HFF-Myc (cell line): ENCODE measurements around the gene PRELID3B.

Source experiments
- DNase-seq: peaks from one replicate; pipeline ENCODE4 v3.0.0-alpha.2; 2011; ENCODE audit warnings: low read depth; ENCODE audit errors: extremely low read depth
- H3K4me3 ChIP-seq: replicated peaks from 2 replicates; pipeline ENCODE4 v1.5.1; 2011; ENCODE audit warnings: low read depth, mild to moderate bottlenecking, control low read depth, low read length
- CTCF ChIP-seq: IDR thresholded peaks from 2 replicates; pipeline ENCODE4 v1.5.1; 2012; ENCODE audit warnings: mild to moderate bottlenecking, low read depth, low read length, control low read depth; ENCODE audit errors: missing control alignments

Gene PRELID3B

GRCh38 chr20:59051666-59052185 lies 9.1 kb upstream of the PRELID3B start:
- no peak for DNase-seq
- TF ChIP-seq CTCF = no peak
- no peak overlapping the region for H3K4me3 ChIP-seq

- DNase-seq = no peak
- no peak for TF ChIP-seq CTCF
- no peak overlapping the region for H3K4me3 ChIP-seq
Observed at GRCh38 chr20:59050437-59050836, 7.9 kb upstream of the PRELID3B start.

- DNase-seq = no peak
Observed at GRCh38 chr20:59048681-59049030, 6.1 kb upstream of the PRELID3B start.

GRCh38 chr20:59047938-59048680 lies 5.5 kb upstream of the PRELID3B start:
- H3K4me3 ChIP-seq = no peak overlapping the region
- no peak for DNase-seq
- TF ChIP-seq CTCF = no peak

More at GRCh38 chr20:59048681-59049030, 6.1 kb upstream of the PRELID3B start:
- H3K4me3 ChIP-seq = no peak overlapping the region
- no peak for TF ChIP-seq CTCF

GRCh38 chr20:59046862-59047261 lies 4.3 kb upstream of the PRELID3B start:
- no peak for TF ChIP-seq CTCF
- no peak for DNase-seq
- no peak overlapping the region for H3K4me3 ChIP-seq

- no peak overlapping the region for H3K4me3 ChIP-seq
- no peak for TF ChIP-seq CTCF
- DNase-seq = no peak
Observed at GRCh38 chr20:59044796-59045195, 2.2 kb upstream of the PRELID3B start.
